ENCODE measurements around the gene DHX16.

The DHX16 gene

DNA sequence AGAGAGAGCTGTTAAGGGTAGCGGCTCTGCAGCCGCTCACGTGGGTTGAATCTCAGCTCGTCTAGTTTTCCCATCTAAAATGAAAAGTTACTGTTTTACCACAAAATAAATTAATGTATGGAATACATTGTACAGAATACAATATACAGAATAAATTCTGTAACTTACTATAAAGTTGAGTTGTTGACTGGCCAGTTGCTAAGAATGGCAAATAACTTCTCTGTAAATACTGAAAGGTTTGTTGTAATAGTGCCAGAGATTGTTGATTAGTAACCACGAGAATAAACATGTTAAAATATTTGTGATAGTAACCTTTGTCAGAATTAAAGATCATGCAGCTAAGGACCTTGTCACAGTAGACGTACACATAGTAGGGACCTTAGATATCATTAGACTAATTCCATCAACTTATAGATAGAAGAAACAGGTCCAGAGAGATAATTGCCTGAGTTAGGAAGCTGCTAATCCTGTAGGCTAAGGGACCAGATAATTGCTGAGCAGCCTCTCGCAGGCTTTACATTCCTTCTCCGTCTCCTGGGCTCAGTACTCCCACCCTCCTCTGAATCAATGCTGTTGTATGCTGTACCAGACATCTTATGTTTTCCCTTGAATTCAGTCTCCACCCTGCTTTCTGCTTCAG lies 18.5 kb upstream of the DHX16 start:
- no peak for FAIRE-seq

DNA sequence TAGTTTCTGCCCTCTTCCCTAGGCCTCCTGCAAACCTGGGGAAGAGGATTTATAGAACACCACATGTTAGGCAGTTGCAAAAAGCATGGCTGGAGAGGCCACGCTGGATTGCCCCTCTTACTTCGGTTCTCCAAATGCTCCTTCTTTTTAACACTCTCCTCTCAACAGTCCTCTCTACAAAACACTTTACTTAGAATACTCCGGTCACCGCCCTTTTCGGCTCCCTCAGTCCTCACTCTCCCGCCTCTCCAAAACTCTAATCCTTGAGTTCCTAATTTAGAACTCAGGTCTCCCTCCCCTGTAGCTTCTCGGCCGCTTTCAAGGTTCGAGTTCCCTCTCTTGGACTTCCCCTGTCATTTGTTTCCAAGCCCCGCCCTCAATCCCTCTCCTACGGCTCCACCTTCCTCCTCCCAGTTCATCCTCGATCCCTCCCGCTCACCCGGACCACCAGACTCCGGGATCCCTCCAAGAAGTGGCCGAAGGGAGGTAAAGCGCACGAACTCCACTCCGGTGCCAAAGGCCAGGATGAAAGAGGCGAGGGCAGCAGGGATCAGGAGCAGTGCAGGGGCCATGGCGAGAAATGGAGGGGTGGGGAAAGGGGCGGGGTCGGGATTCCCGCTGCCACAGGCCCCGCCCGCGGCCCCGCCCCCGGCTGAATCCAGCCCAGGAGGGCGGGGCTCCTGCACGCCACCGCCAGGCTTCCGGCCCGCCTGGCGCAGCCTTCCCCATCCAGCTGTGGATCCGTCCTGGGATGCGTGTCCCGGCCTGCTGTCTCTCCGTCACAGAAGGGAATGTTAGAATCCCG lies 17.8 kb upstream of the DHX16 start, which contains the start of gene NRM:
Gene NRM (minus strand): TSS at position 582 of the 805 bp plus-strand sequence. CDS start 10 bp downstream, at position 572.
- FAIRE-seq = peak; percentile 94

GRCh38 chr6:30689985-30690384 lies 17.2 kb upstream of the DHX16 start:
- FAIRE-seq = no peak

DNA sequence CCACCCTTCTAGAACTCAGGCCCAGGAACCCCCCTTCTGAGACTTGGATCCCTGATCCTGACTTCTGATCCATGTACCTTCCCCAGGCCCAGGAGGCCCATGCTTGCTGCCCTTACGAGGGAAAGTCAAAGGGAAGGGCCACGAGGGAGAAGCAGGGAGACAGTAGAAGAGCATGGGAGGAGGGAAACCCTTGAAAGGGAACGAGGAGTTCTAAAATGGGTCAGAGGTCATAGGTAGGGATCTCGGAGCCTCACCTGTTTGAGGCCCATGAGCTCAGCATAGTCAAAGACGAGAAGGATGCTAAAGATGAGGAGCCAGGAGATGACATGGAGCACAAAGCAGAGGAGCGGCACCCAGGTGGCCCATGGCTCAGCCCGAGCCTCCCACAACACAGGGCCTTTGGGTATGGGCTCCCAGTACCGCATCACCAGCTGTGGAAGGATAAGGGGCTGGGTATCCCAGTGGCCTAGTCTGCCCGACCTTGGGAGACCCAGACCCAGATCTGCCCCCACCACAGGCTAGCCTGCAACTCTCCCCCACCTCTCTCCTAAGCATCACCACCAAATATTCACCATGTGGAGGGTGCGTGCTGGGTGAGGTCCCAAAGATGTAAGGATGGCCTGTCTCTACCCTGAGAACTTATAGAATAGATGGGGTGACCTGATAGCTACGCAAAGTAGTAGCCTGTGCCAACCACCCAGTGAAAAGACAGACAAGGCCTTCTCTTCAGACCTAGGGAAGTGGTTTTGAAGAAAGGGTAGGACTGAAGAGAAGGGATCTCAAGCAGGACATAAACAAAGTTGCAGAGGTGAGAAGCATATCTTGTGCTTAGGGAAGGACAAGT lies 16.4 kb upstream of the DHX16 start:
- FAIRE-seq = no peak

- no peak for FAIRE-seq
Measured at GRCh38 chr6:30688569-30688968, 15.8 kb upstream of the DHX16 start.

- no peak for FAIRE-seq
Measured at GRCh38 chr6:30687659-30688431, 15.0 kb upstream of the DHX16 start.

DNA sequence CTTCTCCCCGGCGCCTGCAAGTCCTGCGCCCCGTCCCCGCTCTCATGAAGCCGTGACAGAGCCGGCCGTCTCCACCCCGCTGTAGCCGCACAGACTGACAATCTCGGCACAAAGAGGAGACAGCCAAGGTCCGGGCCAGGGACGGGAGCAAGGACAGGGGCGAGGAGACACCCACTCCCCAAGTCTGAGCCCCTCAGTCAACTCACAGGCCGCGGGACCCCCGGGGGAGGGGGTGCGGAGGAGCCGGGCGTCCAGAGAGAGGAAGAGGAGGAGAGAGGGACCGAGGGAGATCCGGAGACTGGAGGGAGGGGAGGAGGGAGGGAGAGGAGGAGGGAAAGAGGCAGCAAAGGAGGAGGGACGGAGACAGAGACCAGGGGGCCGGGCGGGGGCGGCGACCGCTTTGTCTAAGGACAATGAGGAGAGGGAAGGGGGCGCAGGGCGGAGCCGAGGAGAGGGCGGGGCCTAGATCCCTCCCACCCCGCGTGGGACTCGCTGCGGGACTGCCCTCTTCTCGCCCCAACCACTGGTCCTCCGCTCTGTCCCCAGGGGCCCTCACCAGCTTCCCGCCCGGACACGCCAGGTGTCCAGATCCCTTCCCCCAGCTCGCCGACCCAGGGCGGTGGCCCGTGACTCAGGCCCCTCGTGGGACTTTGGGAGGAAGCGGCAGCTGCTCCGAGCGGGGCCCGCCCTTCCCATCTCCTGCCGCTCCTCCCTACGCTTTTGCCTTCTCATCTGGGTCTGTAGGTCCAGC lies 14.3 kb upstream of the DHX16 start:
- peak; percentile 87 for FAIRE-seq

- no peak for FAIRE-seq
Measured at GRCh38 chr6:30686009-30686907, 13.5 kb upstream of the DHX16 start, which contains the start of gene PPP1R18. Gene PPP1R18 (minus strand): TSS chr6:30686645. CDS start chr6:30686018, 627 bp downstream.

GRCh38 chr6:30685157-30686008 lies 12.6 kb upstream of the DHX16 start:
- FAIRE-seq = no peak

GRCh38 chr6:30684386-30685156 lies 11.8 kb upstream of the DHX16 start:
- FAIRE-seq = no peak

DNA sequence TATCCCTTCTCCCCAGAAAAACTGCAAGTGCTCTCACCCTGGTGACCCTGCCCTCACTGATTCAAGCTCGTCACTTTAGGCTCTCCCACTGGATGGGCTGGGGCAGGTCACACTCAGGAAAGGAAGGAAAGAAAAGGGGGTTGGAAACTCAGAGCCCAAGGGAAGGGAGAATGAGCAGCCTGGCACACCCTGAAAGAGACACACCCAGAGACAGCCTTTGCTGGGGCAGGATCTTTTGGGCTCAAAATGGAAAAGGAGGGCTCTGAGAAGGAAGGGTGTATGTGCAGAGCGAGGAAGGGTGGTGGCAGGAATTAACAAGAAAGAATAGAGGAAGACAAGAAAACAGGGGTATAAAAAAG lies 11.2 kb upstream of the DHX16 start:
- no peak for FAIRE-seq

- no peak for FAIRE-seq
Measured at GRCh38 chr6:30683183-30683979, 10.6 kb upstream of the DHX16 start.

GRCh38 chr6:30682143-30683117 lies 9.6 kb upstream of the DHX16 start:
- no peak for FAIRE-seq

- no peak for FAIRE-seq
Measured at GRCh38 chr6:30681766-30682142, 8.9 kb upstream of the DHX16 start.

- FAIRE-seq = no peak
Measured at GRCh38 chr6:30679765-30680535, 7.1 kb upstream of the DHX16 start.
